ENCODE results near the gene TCEANC2.
A peak's percentile ranks its signal among the peaks of the same experiment; 100 is the strongest.

The TCEANC2 gene

DNA sequence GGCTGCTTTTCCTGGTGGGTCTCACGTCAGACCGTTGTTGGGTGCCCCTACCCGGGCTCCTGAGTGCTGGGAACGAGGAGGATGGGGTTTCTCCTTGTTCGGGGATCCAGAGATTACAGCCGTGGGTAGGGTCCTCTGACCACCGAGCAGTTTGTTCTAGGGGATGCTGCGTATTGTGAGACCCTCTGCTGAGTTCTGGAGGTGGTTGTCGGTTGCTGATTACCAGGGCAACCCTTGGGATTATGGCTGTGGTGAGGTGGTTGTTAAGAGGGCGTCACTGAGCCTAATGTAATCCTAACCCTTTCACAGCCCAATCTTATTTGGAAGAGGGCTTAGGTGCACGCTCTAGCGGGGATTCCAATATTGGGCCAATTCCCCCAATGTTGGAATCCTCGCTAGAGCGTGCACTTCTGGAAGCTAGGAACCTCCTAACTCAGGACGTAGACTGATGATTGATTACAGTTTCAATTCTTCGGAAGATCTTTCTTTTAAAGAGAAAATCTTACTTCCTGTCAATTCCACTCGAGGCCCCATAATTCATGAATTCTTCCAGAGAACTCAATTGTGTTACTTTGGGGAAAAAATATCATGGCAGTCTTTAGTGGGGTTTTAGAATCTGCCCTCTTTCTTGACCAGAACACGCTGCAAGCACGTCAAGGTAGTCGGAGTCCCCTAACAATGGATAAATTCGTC, 483 bp downstream of the TCEANC2 start:
- Histone ChIP-seq H3F3A (ENCODE audit: control insufficient read depth, insufficient read depth) (no peaks in the 10 kb centered on the region), H3K4me3 (ENCODE audit: low read length) (peak overlapping the region; percentile 84), H3K27ac (ENCODE audit: low read depth, low read length) (peak overlapping the region; percentile 64), H3K4me2 (ENCODE audit: low read length) (peak overlapping the region; percentile 74), H3K9me3 (ENCODE audit: control insufficient read depth, insufficient read depth, low read length) (no peaks in the 10 kb centered on the region), H3K27me3 (ENCODE audit: control insufficient read depth, low read length) (no peaks in the 10 kb centered on the region), H4K20me1 (ENCODE audit: control insufficient read depth, insufficient read depth, low read depth, low read length) (no peaks in the 10 kb centered on the region), H3K4me1 (ENCODE audit: control insufficient read depth, low read length) (peaks cover 19% of the 10 kb centered on the region), H3K79me2 (ENCODE audit: control insufficient read depth, low read length) (peaks cover 54% of the 10 kb centered on the region), H3K36me3 (ENCODE audit: control insufficient read depth, low read length) (peaks cover 12% of the 10 kb centered on the region), H3K9me2 (replicated peaks; ENCODE audit: control insufficient read depth, low read length) (no peaks in the 10 kb centered on the region)
- TF ChIP-seq EZH2phosphoT487 (IDR thresholded peaks at IDR 0.05; ENCODE audit: borderline replicate concordance, low read length) (no peak), CTCF (IDR thresholded peaks at IDR 0.05; ENCODE audit: low read depth, low read length, poor library complexity, severe bottlenecking) (no peak)

GRCh38 chr1:54054438-54054749, 986 bp downstream of the TCEANC2 start:
- Histone ChIP-seq H3K36me3 (ENCODE audit: control insufficient read depth, low read length) (peaks cover 14% of the 10 kb centered on the region), H3K79me2 (ENCODE audit: control insufficient read depth, low read length) (peaks cover 50% of the 10 kb centered on the region), H3F3A (ENCODE audit: control insufficient read depth, insufficient read depth) (no peaks in the 10 kb centered on the region), H3K4me3 (ENCODE audit: low read length) (peak overlapping the region; percentile 84), H3K27ac (ENCODE audit: low read depth, low read length) (peak overlapping the region; percentile 64; the same call in 1 of the 2 replicates), H3K4me2 (ENCODE audit: low read length) (peak overlapping the region; percentile 74), H3K9me3 (ENCODE audit: control insufficient read depth, insufficient read depth, low read length) (no peaks in the 10 kb centered on the region), H3K9me2 (replicated peaks; ENCODE audit: control insufficient read depth, low read length) (no peaks in the 10 kb centered on the region), H3K4me1 (ENCODE audit: control insufficient read depth, low read length) (peaks cover 19% of the 10 kb centered on the region), H3K27me3 (ENCODE audit: control insufficient read depth, low read length) (no peaks in the 10 kb centered on the region), H4K20me1 (ENCODE audit: control insufficient read depth, insufficient read depth, low read depth, low read length) (no peaks in the 10 kb centered on the region)
- TF ChIP-seq EZH2phosphoT487 (IDR thresholded peaks at IDR 0.05; ENCODE audit: borderline replicate concordance, low read length) (no peak), CTCF (IDR thresholded peaks at IDR 0.05; ENCODE audit: low read depth, low read length, poor library complexity, severe bottlenecking) (no peak)

GRCh38 chr1:54064299-54064698, 10.9 kb downstream of the TCEANC2 start:
- Histone ChIP-seq H3K27me3 (ENCODE audit: control insufficient read depth, low read length) (no peaks in the 10 kb centered on the region), H3K36me3 (ENCODE audit: control insufficient read depth, low read length) (peaks cover 4% of the 10 kb centered on the region)

GRCh38 chr1:54069791-54070170, 16.4 kb downstream of the TCEANC2 start:
- Histone ChIP-seq H3K4me3 (ENCODE audit: low read length) (no peak overlapping the region), H3K9me2 (replicated peaks; ENCODE audit: control insufficient read depth, low read length) (no peaks in the 10 kb centered on the region), H3K27me3 (ENCODE audit: control insufficient read depth, low read length) (no peaks in the 10 kb centered on the region), H3F3A (ENCODE audit: control insufficient read depth, insufficient read depth) (0 out of 2 replicates have a peak, but pooled peaks cover 5% of the 10 kb centered on the region), H3K36me3 (ENCODE audit: control insufficient read depth, low read length) (peaks cover 12% of the 10 kb centered on the region), H3K27ac (ENCODE audit: low read depth, low read length) (no peak overlapping the region), H3K4me1 (ENCODE audit: control insufficient read depth, low read length) (no peaks in the 10 kb centered on the region), H3K4me2 (ENCODE audit: low read length) (no peak overlapping the region), H3K9me3 (ENCODE audit: control insufficient read depth, insufficient read depth, low read length) (no peaks in the 10 kb centered on the region), H3K79me2 (ENCODE audit: control insufficient read depth, low read length) (no peaks in the 10 kb centered on the region), H4K20me1 (ENCODE audit: control insufficient read depth, insufficient read depth, low read depth, low read length) (no peaks in the 10 kb centered on the region)
- TF ChIP-seq CTCF (IDR thresholded peaks at IDR 0.05; ENCODE audit: low read depth, low read length, poor library complexity, severe bottlenecking) (no peak), EZH2phosphoT487 (IDR thresholded peaks at IDR 0.05; ENCODE audit: borderline replicate concordance, low read length) (no peak)

More at GRCh38 chr1:54064299-54064698, 10.9 kb downstream of the TCEANC2 start:
- H3K9me2 ChIP-seq (replicated peaks; ENCODE audit: control insufficient read depth, low read length) = no peaks in the 10 kb centered on the region
- 0 out of 2 replicates have a peak, but pooled peaks cover 5% of the 10 kb centered on the region for H3F3A ChIP-seq (ENCODE audit: control insufficient read depth, insufficient read depth)
- H3K4me2 ChIP-seq (ENCODE audit: low read length) = no peak overlapping the region
- no peaks in the 10 kb centered on the region for H3K9me3 ChIP-seq (ENCODE audit: control insufficient read depth, insufficient read depth, low read length)
- no peak overlapping the region for H3K27ac ChIP-seq (ENCODE audit: low read depth, low read length)
- TF ChIP-seq EZH2phosphoT487 (IDR thresholded peaks at IDR 0.05; ENCODE audit: borderline replicate concordance, low read length) = no peak
- no peaks in the 10 kb centered on the region for H3K79me2 ChIP-seq (ENCODE audit: control insufficient read depth, low read length)
- H3K4me3 ChIP-seq (ENCODE audit: low read length) = no peak overlapping the region
- H3K4me1 ChIP-seq (ENCODE audit: control insufficient read depth, low read length) = peaks cover 10% of the 10 kb centered on the region
- H4K20me1 ChIP-seq (ENCODE audit: control insufficient read depth, insufficient read depth, low read depth, low read length) = 0 out of 2 replicates have a peak, but pooled peaks cover 5% of the 10 kb centered on the region

Data from DOHH2 (cell line).